ENCODE data around the gene TIPRL.

The TIPRL gene

GRCh38 chr1:168163670-168164069, 15.1 kb upstream of the TIPRL start:
- no peak for TF ChIP-seq CTCF (IDR thresholded peaks at IDR 0.05; ENCODE audit: insufficient read depth, low read length, missing control alignments)
- ChIA-PET POLR2A (no interaction called here), CTCF (interaction anchor here (1.0 to 2.2 kb wide), 2 partner anchors 17 to 18 kb away, joined by 3 to 9 read pairs; no protein-coding TSS in a partner anchor)
- no peak overlapping the region for H3K4me3 ChIP-seq (ENCODE audit: low read depth, low read length)
- no peak for DNase-seq (ENCODE audit: low read depth, low spot score)

GRCh38 chr1:168164771-168165170, 14.0 kb upstream of the TIPRL start:
- ChIA-PET POLR2A (no interaction called here), CTCF (interaction anchor here (0.7 to 2.2 kb wide), 4 partner anchors 18 to 178 kb away, joined by 3 to 9 read pairs (median 4); no protein-coding TSS in a partner anchor)
- TF ChIP-seq CTCF (IDR thresholded peaks at IDR 0.05; ENCODE audit: insufficient read depth, low read length, missing control alignments) = no peak
- H3K4me3 ChIP-seq (ENCODE audit: low read depth, low read length) = no peak overlapping the region
- DNase-seq (ENCODE audit: low read depth, low spot score) = no peak

GRCh38 chr1:168167806-168168205, 11.0 kb upstream of the TIPRL start:
- CTCF ChIA-PET = interaction anchor here (0.7 to 1.9 kb wide), 6 partner anchors 20 to 282 kb away, joined by 3 to 8 read pairs (median 4); no protein-coding TSS in a partner anchor
- DNase-seq (ENCODE audit: low read depth, low spot score) = no peak

GRCh38 chr1:168170564-168171508, 7.9 kb upstream of the TIPRL start:
- POLR2A ChIA-PET = no interaction called here
- TF ChIP-seq CTCF (IDR thresholded peaks at IDR 0.05; ENCODE audit: insufficient read depth, low read length, missing control alignments) = no peak
- no peak for DNase-seq (ENCODE audit: low read depth, low spot score)
- no peak overlapping the region for H3K4me3 ChIP-seq (ENCODE audit: low read depth, low read length)
- CTCF ChIA-PET = interaction anchor here (1.4 to 2.0 kb wide), 2 partner anchors 9 to 25 kb away, joined by 3 to 5 read pairs; no protein-coding TSS in a partner anchor

More at GRCh38 chr1:168167806-168168205, 11.0 kb upstream of the TIPRL start:
- TF ChIP-seq CTCF (IDR thresholded peaks at IDR 0.05; ENCODE audit: insufficient read depth, low read length, missing control alignments) = no peak
- POLR2A ChIA-PET = no interaction called here
- H3K4me3 ChIP-seq (ENCODE audit: low read depth, low read length) = no peak overlapping the region

- ChIA-PET POLR2A (no interaction called here), CTCF (interaction anchor here (1.1 to 2.0 kb wide), 2 partner anchors 10 to 27 kb away, joined by 5 to 6 read pairs; no protein-coding TSS in a partner anchor)
- DNase-seq (ENCODE audit: low read depth, low spot score) = no peak
- TF ChIP-seq CTCF (IDR thresholded peaks at IDR 0.05; ENCODE audit: insufficient read depth, low read length, missing control alignments) = no peak
- H3K4me3 ChIP-seq (ENCODE audit: low read depth, low read length) = no peak overlapping the region
Measured at GRCh38 chr1:168172250-168172915, 6.4 kb upstream of the TIPRL start.

Measured in AG04449 (cell line).